Measurements from ENCODE around the gene KDM8.

The KDM8 gene

DNA sequence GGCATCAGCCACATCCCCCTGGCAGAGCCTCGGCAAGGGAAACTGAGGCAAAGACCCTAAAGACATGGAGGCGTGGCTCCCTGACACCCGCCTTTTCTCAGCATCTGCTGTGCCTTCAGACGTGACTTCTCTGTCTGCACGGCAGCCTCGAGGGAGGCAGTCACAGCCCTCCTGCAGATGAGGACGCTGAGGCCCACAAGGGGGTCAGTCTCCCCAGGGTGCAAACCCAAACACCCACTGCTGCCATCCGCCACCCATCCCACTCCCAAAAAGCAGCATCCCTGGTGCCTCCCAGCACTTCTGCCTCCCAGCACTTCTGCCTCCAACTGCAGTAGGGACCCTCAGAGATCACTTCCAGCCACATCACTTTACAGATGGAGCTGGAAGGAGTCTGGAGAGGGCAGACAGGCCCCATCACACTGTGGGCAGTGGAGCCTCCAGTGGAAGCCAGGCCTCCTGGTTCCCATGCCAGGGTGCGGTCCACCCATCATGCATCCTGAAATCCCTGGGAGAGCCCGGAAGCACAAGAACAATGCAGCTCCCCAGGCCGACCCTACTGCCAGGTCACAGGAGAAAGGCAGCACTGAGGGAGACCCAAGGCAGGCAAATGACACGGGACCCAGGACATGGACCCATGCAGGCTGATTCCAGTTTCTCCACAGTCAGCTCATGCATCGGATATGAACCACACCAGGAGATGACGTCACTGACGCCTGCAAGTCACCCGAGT is 23.8 kb downstream of the KDM8 start:
- DNase-seq, result peak in 3 of 10 donors; percentile 55 to 72 (median 57)
- intact Hi-C loops (cut with DNase I), result no loop called here

DNA sequence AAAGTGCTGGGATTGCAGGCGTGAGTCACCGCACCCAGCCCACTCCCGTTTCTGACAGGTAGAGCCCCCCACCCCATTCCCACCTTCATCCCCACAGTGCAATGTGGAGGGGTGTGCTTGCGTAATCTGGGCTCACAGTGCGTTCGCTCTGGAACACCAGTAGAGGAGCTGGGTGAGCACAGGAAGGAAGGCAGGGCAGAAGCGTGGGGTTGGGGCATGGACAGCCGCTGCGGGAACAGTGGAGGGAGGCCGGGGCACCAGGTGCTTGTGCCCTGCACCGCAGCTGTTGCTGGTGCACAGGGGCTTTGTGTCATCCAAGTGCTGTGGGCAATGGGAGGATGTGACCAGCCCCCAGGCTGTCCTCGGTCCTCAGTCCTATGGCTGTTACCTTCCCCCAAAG is 24.7 kb downstream of the KDM8 start:
- DNase-seq, result peak in 3 of 10 donors; percentile 37 to 72 (median 49)
- intact Hi-C loops (cut with DNase I), result no loop called here

DNA sequence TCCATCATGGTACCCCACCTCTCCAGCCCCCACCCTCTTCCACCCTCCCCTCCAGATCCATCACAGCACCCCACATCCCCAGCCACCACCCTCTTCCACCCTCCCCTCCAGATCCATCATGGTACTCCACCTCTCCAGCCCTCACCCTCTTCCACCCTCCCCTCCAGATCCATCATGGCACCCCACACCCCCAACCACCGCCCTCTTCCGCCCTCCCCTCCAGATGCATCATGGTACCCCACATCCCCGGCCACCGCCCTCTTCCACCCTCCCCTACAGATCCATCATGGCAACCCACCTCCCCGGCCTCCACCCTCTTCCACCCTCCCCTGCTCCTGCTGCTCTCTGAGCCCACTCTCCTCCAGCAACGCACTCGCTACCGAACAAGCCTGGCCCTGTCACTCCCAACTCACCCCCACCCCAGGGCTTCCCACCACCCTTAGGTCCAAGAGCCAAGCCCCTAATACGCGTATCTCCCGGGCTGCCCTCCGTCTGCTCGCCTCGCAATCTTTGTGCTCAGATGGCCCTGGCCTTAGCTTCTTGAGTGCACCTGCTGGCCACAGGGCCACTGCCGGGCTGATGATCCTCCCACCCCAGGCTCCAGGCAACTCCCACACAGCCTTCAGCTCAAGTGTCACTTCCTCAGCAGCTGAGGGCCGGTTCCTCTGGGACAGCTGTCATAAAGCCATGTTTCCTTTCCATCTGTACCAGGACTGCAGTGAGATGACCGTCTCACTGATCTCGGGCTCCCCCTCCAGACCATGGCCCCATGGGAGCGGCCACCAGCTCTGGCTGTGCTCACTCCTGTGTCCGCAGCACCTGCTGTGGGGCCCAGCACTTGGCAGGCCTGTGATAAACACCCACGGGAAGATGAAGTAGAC is 25.5 kb downstream of the KDM8 start:
- intact Hi-C loops (cut with DNase I), result no loop called here
- peak in 3 of 10 donors; percentile 47 to 80 (median 64) for DNase-seq

DNA sequence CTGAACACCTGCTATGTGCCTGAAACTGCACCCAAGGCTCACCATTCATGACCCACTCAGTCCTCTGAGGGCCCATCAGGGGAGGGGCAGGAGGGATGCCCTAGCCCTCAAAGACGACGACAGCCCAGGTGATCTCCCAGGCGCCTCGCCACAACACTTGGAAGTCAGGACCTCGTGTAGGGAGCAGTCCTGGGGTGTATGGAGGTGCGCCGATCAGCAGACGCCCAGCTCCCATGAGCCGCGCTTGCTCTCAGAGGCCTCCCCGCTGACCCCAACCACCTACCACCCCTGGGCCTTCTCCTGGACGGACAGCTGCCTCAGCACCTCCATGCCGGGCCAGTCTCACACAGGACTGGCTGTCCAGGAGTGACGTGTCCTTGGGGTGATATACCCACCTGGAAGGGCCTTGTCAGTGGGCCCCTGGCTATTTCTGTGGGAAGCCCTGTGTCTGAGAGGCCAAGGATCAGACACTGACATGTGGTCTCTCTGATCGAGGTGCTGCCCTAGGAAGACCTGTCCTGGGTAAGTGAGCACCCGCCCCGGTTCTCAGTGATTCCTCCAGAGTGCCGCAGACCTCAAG is 26.7 kb downstream of the KDM8 start:
- intact Hi-C loops (cut with DNase I), result no loop called here
- DNase-seq, result peak in 3 of 10 donors; percentile 45 to 60 (median 59)

DNA sequence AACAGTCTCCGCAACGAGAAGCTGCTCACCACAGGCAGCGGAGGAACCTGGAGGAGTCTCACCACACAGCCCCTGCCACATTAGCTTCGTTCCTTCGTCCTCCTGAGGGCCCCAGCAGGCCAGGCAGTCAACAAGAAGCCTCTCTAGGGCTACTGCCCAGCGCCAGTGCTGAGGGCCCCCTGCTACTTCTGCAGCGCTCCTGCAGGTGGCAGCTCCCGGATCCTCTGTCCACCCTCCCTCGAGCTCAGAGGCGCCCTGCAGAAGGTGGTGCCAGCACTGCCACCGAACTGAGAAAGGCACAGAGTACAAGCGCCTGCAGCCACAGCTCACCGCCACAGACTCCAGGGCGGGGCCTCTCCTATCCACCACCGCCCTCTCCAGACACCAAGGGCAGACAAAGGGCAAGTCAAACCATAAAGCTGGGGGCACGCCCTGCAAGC is 27.3 kb downstream of the KDM8 start:
- intact Hi-C loops (cut with DNase I), result no loop called here
- peak in 3 of 10 donors; percentile 42 to 66 (median 43) for DNase-seq

DNA sequence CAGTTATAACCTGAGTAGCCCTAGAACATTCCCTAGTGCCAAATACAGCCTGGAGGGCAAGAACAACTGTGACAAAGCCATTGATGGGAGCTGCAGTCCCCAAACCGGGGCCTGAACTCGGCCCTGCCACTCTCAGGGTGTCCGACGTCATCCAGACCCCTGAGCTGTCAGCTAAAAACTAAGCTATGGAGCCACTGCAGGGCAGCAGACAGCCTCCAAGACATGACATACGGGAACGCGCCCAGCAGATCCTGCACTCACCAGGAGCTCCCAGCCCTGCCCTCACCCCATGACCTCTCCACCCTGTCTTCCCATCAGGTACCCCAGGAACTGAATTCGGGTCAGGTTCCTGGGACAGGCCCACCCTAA is 28.4 kb downstream of the KDM8 start:
- intact Hi-C loops (cut with DNase I), result no loop called here
- peak in 1 of 10 donors; percentile 49 for DNase-seq

DNA sequence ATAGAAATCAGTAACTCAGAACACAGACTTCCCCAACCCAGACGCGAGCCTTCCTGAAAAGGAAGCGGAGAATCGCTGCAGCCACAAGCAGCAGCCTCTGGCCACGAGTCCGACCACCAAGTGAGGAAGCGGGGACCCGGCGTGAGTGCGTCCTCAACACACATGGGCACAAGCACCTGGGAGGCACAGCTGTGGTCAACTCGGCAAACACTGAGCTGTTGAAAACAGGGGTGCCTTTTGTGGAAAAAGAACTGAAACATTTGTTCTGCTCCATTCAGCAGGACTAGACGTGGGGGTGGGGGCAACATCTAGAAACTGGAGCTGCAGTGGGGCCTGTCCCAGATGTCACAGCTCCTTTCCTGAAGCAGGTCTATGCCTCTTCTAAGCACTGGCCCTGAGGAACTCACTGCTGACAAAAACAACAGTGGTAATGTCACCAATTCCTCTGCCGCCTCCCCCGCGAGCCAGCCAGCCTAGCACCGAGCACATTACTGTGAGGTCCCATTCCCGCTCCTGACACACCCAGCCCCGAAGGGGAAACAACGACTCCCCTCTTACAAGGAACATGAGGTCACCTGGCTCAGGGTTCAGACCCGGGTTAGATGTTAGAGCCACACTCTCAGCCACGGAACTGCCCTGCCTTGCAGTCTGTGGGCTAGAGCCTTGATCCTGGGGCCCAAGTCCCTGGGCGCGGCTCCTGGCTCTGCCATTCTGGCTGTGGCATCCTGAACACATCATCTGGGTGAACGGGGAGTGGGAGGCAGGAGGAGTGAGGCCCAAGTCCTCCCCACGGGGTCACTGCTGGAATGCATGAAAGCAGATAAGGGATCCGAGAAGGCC is 29.0 kb downstream of the KDM8 start:
- peak in 5 of 10 donors; percentile 31 to 91 (median 75) for DNase-seq
- intact Hi-C loops (cut with DNase I), result no loop called here

DNA sequence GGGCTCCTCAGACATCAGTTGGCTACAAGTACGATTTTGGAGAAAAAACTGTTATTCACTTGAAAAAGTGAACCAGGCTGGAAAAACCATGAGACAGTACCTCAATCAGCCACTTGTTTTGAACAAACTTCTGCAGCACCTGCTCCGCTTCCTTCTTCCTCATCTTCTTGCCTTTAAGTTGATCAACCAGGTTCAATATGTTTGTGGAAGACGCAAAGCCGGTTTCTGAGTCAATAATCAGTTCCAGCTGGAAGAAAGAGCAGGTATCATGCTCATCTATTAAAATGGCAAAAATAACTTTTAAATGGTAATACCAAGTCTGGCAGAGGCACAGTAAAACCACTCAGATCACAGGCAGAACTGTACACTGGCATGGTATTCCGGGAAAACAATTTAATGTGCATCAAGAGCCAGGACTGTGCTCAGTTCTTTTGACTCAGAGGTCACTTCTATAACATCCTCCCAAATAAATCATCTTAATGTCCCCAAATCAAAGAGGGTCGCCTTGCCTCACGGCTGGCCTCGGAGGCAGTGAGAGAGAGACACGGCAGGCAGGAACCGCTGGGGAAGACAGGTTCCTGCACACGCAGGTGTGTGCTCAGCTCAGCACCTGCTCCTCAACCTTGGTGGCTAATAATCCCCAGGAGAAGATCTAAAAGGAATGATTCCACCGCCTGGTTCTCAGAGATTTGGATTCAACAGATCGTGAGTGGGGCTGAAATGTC is 29.7 kb downstream of the KDM8 start:
- DNase-seq, result peak in 1 of 10 donors; percentile 13
- intact Hi-C loops (cut with DNase I), result no loop called here

GRCh38 chr16:27233731-27234130 is 30.4 kb downstream of the KDM8 start:
- intact Hi-C loops (cut with DNase I), result loop anchor here (2.0 kb wide), 2 partner anchors 133 to 223 kb away; no protein-coding TSS in a partner anchor
- peak in 3 of 10 donors; percentile 23 to 65 (median 46) for DNase-seq

DNA sequence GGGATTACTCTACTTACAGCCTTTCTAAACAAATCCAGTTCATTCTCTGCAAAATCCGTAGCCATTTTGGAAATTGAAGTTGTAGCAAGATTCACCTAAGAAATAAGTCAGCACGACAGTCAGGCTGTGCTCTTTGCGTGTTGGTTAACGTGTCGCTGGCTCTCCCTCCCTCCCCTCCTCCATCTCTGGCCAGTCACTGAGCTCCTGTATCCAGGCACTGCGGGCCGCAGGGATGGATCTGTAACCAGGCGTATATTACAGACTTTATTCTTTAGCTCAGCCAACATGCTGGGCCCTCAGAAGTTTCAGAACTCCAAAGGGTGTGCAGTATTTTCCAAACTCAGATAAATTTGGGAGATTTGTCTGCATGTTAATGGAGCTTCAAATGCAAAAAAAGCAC is 30.8 kb downstream of the KDM8 start:
- DNase-seq, result peak in 2 of 10 donors; percentile 26 to 42
- intact Hi-C loops (cut with DNase I), result loop anchor here (2.0 kb wide), 2 partner anchors 133 to 223 kb away; no protein-coding TSS in a partner anchor

- intact Hi-C loops (cut with DNase I), result loop anchor here (2.0 kb wide), 2 partner anchors 132 to 222 kb away; no protein-coding TSS in a partner anchor
- DNase-seq, result peak in 3 of 10 donors; percentile 54 to 75 (median 64)
These were observed 31.3 kb downstream of the KDM8 start for GRCh38 chr16:27234603-27235002.

DNA sequence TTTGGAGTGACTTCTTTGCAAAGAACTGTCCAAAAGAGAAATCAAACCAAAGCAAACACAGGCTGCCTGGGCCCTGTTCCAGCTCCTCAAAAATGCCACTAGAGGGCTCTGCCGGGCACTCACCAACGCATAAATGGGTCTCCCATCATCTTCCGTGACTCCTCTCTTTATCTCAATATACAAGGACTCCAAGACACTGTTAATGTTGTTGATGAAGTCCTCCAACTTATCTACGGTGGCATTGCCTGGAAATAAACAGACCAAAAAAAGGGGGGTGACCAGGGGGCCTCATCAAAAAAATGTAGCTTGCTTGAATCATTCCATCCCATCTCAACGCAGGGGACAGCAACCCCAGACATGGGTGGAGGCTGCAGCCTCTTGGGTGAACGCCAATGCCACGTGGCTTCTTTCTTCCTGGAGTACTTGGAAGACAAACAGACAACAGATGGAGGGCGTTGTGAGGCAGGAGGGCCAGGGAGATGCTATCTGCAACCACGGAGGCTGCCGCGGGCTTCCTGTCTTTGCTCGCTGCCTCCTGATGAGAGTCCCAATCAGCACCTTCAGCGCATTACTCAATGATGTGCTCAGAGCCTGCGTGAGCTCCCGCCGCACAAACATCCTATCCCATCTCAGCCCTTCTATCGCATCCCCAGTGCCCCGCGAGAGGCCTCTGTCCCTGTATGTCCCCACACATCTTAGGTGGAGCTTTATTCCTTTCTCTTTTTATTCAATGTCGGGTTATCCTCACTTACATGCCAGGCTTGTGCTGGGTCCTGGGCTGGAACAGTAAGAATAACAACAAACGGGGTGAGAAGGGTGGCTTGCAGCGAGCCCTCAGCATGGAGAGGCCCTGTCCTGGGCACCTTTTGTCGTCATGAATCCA is 32.0 kb downstream of the KDM8 start:
- DNase-seq, result peak; percentile 46 to 94 (median 70)
- intact Hi-C loops (cut with DNase I), result loop anchor here (2.0 kb wide), 2 partner anchors 132 to 222 kb away; no protein-coding TSS in a partner anchor

- peak in 2 of 10 donors; percentile 77 to 78 for DNase-seq
- intact Hi-C loops (cut with DNase I), result loop anchor here (2.0 kb wide), 2 partner anchors 131 to 221 kb away; no protein-coding TSS in a partner anchor
These were observed 32.6 kb downstream of the KDM8 start for GRCh38 chr16:27235938-27236245.

DNA sequence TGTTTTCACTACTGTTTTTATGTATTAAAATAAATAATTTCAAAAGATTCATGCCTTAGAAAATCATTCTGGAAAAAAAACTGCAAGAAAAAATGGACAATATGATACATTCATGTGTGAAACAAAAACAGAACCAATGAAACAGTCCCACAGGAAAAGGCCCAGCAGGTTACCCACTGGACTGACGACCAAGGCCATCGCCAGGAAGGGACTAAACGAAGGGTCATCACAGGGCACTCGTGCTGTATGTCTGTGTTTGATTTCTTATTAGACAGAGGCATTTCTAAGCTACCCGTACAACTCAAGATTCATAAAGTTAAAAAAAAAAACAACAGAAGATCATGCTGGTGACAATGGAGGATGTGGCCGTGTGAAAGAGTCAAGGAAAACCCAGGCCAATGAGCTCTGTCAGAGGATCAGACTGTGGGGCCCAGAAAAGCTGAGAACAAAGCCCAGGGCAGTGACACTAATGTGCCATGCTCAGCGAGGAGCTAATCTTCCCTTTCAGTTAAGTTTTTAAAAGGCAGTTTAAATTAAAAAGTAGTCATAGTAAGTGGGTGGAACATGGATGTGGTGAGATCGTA is 33.4 kb downstream of the KDM8 start:
- peak in 2 of 10 donors; percentile 26 to 45 for DNase-seq

GRCh38 chr16:27237219-27238015 is 34.1 kb downstream of the KDM8 start:
- peak in 2 of 10 donors; percentile 75 to 81 for DNase-seq
- intact Hi-C loops (cut with DNase I), result no loop called here

More for the DNA sequence above, 33.4 kb downstream of the KDM8 start:
- intact Hi-C loops (cut with DNase I), result no loop called here

DNA sequence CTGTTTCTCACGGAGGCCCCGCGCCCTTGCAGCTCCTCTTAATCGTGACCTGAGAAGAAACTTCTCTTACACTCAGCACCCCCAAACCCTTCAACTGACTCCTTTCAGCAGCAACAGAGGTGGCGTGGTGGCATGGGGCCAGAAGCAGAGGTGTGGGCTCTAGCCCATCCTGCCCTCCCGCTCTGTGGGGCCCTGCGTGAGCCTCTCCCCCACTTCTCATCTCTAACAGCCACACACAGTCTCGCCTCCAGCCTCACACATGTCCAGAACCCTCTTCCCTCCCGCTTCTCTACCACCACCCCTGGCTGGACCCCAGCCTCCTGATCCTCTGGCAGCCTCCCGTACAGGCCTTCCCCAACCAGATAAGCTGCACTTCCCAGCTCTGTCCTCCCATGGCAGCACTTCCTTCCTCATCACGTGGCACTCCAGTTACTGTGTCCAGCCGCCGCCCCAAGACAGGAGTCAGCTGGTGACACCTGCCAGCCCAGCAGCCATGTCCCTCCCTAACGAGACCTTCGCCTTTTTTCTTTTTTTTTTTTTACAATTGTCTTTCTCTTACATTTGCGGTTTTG is 34.8 kb downstream of the KDM8 start:
- DNase-seq, result peak in 3 of 10 donors; percentile 68 to 83 (median 82)
- intact Hi-C loops (cut with DNase I), result no loop called here

GRCh38 chr16:27238591-27238990 is 35.3 kb downstream of the KDM8 start:
- DNase-seq, result no peak
- intact Hi-C loops (cut with DNase I), result no loop called here

All from posterior cingulate gyrus (tissue), 11 donors.